Omental fat pad (tissue), 4 donors: Measurements from ENCODE around the gene LDB1. TPM values are rescaled to one million over a fixed set of nuclear protein-coding genes. Genes with fewer than 3 reads are reported as not detected.

Experiments used
- ATAC-seq: fragments of 150-250 bp; one replicate; pipeline ENCODE4 v1.9.1; 2016; ENCODE audit warnings: mild to moderate bottlenecking, moderate library complexity; ENCODE audit not compliant: low FRiP score
- DNase-seq: peaks from one replicate; pipeline ENCODE4 v3.0.0-alpha.2; 2019; ENCODE audit warnings: low spot score
- total RNA-seq, 4 donors: library from RNA; depleted of rRNA; stranded (reverse); fragments of >200 nt; gene quantifications; one replicate each; pipeline ENCODE4 v1.1.0, GENCODE V29; 2016
- TF ChIP-seq, protein P1 (sequence below), 3 donors: fragments of 450-650 bp; IDR thresholded peaks; one replicate each; pipeline ENCODE4 v1.5.1; 2016 to 2017; ENCODE audit warnings: antibody characterized with exemption in 3 of 3, mild to moderate bottlenecking in 3 of 3, moderate library complexity in 2 of 3

The LDB1 gene
- total RNA-seq, 4 donors from 2014 or later, result 20.1 to 33.2 (median 30.9) TPM

DNA sequence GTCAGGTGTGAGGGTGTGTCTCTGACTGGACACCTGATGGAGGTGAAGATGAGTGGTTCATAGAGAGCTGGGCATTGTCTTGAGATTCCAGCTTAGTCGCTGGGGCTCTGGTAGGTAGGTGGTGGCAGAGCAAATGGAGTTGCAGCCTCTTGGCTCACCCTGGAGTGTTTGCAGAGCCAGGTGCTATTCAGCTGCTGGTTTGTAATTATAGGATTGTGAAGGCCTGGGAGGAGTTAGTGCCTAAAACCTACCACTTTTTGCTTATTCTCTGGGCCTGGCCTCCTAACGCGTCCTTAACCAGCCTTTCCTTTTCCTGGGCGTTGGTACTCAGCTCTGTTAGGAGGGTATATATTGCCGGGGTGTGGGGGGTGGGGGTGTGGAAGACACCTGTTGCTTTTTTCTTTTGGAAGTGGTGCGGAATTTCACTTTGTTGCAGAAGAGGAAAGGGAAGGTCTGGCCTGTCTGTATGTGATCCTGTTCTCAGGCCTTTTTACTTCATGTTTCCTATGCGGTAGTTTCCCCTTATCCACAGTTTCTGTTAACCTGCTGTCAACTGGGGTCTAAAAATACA lies 15.9 kb upstream of the LDB1 start:
- DNase-seq, result no peak
- no peak for ATAC-seq

DNA sequence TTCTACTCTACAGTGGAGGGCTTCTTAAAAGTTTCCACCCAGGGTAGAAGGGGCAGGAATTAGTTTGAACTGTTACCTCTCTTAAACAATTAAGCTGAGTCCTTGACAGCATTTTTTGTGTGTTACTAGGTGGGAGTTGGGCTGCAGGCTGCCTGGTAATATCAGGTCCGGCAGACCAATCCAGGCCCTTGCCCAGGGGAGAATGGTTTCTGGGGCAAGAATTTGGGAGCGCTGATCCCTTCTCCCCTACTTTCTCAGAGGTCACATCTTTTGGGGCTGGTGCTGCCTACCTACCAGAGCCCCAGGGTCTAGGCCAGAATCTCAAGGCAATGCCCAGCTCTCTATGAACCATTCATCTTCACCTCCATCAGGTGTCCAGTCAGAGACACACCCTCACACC lies 14.2 kb upstream of the LDB1 start:
- ATAC-seq (no peak), DNase-seq (no peak)
- TF ChIP-seq, protein P1, sequence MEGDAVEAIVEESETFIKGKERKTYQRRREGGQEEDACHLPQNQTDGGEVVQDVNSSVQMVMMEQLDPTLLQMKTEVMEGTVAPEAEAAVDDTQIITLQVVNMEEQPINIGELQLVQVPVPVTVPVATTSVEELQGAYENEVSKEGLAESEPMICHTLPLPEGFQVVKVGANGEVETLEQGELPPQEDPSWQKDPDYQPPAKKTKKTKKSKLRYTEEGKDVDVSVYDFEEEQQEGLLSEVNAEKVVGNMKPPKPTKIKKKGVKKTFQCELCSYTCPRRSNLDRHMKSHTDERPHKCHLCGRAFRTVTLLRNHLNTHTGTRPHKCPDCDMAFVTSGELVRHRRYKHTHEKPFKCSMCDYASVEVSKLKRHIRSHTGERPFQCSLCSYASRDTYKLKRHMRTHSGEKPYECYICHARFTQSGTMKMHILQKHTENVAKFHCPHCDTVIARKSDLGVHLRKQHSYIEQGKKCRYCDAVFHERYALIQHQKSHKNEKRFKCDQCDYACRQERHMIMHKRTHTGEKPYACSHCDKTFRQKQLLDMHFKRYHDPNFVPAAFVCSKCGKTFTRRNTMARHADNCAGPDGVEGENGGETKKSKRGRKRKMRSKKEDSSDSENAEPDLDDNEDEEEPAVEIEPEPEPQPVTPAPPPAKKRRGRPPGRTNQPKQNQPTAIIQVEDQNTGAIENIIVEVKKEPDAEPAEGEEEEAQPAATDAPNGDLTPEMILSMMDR (IDR thresholded peaks at IDR 0.05), result no peak

More for the DNA sequence above, 15.9 kb upstream of the LDB1 start:
- TF ChIP-seq, protein P1 (IDR thresholded peaks at IDR 0.05), result no peak

DNA sequence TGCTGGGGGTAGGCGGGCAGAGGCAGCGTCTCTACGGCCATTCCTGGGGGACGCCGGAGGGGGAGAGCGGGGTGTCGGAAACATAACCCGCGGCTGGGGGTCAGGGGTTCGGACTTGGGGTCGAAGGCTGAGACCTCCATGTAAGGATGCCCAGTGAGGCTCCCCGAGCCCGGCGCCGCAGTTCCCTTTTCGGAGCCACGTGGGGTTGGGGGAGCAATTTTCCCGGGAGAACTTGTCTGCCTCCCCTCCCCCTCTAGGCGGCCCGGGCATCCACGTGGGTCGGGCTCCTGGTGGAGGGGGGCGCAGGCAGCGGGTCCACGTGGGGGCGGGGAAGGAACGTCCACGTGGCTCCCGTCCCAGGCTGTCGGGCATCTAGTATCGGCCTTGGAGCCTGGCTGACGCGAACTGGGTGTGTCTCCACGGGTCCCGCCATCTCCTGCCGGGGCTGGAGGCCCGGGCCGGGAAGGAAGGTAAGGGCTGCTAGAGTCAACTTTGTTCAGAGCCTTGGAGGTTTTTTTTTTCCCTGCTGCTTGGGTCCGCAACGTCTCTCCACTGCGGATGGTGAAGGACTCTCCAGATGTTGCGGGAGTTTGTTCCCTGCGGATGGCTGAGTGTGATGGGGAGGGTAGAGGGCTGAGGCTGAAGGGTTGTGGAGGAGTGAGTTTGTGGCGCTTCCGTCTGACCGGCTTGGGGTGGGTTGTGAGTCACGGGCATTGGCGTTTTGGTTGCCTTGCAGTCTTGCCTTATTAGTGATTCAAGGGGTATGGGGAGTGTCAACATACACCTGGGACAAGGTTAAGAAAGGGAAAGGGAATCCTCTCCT lies 13.4 kb upstream of the LDB1 start:
- peak; percentile 60 for ATAC-seq
- peak; percentile 60 for DNase-seq
- TF ChIP-seq, protein P1 (IDR thresholded peaks at IDR 0.05), result no peak

DNA sequence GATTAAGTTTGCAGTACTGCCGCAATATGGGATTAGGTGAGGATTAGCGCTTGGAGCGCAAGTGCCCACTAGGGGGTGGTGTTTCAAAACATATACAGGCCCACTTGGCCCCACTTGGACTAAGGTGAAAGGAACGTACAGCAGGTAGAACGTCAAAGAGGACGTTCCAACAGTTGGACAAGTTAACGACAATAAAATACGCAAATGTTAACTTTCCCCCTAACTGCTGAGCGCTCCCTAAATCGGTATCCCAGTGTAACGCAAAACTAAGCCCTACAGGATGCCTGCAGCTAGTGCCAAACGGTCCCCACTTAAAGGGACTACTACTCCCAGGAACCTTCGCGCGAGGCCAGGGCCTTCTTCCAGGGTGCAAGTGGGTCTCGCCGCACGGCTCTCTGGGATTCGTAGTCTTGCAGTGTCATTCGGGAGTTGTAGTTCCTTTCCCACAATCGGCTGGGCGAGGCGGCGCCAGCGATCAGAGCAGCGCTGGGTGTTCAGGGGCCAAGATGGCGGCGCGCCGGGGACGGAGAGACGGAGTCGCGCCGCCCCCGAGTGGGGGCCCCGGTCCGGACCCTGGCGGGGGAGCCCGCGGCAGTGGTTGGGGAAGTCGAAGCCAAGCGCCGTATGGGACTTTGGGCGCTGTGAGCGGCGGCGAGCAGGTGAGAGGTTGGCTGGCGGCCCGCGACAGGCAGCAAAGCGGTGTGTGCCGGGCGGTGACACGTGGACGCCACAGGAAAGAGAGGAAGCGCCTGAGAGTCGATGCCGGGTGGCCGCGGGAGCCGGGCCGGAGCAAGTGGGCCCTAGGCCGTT lies 12.6 kb upstream of the LDB1 start, which contains the start of gene PPRC1:
Gene PPRC1 (plus strand): TSS at position 478 of the 810 bp plus-strand sequence. CDS start 29 bp downstream, at position 507.
- ATAC-seq, result peak; percentile 92
- TF ChIP-seq, protein P1 (IDR thresholded peaks at IDR 0.05), result peak in 1 of 3 donors; percentile 65

DNA sequence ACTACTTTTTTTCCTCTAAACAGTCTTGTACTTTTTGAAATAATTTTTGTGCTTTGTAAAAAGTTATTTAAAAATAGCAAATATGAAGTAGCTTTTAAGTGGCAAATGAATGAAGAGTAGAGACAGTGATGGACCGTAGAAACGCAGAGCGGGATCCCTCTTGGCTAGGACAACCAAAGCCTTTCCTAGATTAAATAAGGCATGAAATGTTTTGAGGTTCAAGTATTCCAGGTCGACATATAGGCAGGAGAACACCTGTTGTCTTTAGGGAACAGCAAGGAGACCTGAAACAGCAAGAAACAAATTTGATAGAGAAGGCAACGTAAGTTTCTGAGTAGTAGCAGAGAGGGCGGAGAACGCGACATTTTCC lies 12.0 kb upstream of the LDB1 start:
- TF ChIP-seq, protein P1 (IDR thresholded peaks at IDR 0.05), result no peak
- DNase-seq, result no peak
- ATAC-seq, result no peak

More for the DNA sequence above, 12.6 kb upstream of the LDB1 start, which contains the start of gene PPRC1:
- DNase-seq, result peak; percentile 91

DNA sequence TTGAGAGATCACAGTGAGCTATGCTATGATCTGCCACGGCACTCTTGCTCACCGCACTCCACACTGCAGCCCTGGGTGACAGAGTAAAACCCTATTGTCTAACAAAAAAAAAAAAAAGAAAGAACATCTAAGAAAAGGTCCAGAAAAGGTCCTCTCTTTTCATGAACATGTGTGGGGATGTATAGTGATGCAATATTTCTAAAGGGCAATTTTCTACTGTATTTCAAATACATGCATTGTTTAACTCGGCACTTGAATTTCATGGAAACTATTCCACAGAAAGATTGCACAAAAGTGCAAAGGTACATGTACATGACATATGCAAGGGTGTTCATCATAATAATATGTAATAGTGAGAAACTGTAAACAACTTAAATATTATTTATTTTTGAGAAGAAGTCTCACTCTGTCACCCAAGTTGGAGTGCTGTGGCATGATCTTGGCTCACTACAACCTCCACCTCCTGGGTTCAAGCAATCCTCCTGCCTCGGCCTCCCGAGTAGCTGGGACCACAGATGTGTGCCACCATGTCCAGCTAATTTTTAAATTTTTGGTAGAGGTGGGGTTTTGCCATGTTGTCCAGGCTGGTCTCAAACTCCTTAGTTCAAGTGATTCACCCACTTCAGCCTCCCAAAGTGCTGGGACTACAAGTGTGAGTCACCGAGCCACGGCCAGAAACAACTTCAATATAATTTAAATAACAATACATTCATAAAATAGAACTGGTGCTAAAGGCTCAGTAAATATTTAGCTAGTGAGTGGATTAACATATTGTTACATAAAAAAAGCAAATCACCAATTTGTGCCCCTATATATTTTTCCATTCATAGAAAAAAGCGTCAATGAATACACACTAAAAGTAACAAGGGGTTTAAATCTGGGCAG lies 11.4 kb upstream of the LDB1 start:
- no peak for DNase-seq
- ATAC-seq, result no peak
- TF ChIP-seq, protein P1 (IDR thresholded peaks at IDR 0.05), result no peak
